Nucleus accumbens (tissue), 56 donors: ENCODE measurements around the gene CALR3.
A peak's percentile ranks its signal among the peaks of the same experiment; 100 is the strongest.
"Not testable (repeated sequence)": the region's sequence is repeated elsewhere in the genome, so short reads cannot be mapped to it uniquely, and the experiment has no call there.

ENCODE experiments used
- DNase-seq, 56 donors: peaks; one replicate each; lab custom pipeline; 2025; lab: John Stamatoyannopoulos, UW

The CALR3 gene, protein sequence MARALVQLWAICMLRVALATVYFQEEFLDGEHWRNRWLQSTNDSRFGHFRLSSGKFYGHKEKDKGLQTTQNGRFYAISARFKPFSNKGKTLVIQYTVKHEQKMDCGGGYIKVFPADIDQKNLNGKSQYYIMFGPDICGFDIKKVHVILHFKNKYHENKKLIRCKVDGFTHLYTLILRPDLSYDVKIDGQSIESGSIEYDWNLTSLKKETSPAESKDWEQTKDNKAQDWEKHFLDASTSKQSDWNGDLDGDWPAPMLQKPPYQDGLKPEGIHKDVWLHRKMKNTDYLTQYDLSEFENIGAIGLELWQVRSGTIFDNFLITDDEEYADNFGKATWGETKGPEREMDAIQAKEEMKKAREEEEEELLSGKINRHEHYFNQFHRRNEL

DNA sequence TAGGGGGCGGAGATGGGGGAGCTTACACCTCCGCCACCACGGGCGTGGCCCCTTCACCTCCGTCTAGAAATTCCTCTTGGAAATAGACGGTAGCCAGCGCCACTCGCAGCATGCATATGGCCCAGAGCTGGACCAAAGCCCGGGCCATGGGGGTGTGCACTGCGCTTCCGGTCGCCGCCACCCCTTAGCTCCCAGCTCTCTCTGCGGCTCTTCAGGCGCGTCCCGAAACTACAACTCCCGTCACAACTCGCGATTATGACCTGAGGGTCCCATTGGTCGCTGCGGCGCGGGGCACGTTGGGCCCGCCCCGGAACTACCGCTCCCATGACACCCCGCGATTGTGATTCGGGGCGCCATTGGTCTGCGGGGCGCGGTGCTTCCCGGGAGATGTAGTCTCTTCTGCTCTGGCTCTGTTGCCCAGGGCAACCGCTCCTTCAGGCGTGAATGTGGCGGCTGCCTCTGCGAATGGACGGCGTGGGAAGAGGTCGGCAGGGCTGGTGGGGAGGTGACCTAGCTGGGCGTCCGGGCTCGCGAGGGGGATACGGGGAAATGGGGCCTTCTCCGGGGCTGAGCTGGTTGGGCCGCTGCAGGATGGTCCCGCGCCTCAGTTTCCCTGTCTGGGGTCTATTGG, at the start of gene CALR3, which contains the start of gene C19orf44:
Gene CALR3, minus strand, starts transcription at position 186 of the 631 bp plus-strand sequence. Its CDS starts 38 bp downstream, at position 148.
Gene C19orf44, plus strand, starts transcription at position 413 of the 631 bp plus-strand sequence. CDS start 4,399 bp downstream, outside the sequence.
- DNase-seq = peak; percentile 85 to 99 (median 97)

DNA sequence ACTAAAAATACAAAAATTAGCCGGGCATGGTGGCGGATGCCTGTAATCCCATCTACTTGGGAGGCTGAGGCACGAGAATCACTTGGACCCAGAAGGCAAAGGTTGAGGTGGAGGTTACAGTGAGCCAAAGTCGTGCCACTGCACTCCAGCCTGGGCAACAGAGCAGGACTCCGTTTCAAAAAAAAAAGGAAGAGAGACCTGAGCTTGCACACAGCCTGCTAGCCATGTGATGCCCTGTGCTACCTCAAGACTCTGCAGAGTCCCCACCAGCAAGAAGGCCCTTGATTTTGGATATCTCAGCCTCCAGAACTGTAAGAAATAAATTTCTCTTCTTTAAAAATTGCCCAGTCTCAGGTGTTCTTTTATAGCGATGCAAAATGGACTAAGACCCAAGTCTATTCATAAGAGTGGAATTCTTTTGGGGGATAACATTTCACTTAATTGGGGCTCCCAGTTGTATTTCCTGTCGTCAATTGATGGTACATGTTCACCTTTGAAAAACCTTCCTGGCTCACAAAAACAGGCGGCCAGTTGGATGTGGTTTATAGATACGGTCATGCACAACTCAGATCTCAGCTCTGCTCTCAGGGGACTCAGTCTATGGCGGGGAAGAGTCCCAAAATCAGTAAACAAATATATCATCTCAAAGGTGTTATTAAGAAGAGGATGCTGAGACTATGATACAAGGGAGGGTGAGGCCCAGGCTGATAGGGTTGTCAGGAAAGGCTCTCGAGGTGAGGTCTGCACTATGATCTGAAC, 48.7 kb upstream of the CALR3 start:
- no peak for DNase-seq

DNA sequence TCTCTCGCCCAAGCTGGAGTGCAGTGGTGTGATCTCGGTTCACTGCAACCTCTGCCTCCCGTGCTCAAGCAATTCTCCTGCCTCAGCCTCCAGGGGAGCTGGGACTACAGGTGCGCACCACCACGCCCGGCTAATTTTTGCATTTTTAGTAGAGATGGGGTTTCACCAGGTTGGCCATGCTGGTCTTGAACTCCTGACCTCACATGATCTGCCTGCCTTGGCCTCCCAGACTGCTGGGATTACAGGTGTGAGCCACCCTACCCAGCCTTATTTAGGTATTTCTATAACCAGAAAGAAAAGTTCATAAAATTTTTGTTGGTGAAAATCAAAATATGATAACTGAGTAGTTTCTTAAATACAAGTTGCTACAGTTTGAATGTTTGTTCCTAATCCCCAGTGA, 47.8 kb upstream of the CALR3 start:
- not testable (repeated sequence) for DNase-seq

DNA sequence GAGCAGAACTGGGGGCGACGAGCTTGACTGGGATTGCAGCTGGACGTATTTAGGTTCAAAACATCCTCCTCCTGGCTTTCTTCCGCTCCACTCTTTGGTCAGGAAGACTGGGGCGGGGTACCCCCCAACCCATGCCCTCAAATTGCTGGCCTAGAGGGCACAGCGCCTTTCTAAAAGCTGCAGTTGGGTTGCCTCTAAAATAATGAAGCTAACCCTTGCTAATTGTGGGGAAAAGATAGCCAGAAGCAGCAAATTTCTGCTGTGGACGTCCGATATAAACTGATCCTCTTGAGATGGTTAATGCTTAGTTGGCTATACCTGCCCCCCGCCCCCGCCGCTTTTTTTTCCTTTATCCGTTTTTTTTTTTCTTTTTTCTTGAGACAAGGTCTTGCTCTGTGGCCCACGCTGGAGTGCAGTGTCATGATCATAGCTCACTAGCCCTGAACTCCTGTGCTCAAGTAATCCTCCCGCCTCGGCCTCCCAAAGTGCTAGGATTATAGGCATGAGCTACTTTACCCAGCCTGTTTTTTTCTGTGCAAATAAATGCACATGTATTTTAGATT, 47.0 kb upstream of the CALR3 start:
- peak in 1 of 56 donors; percentile 28 for DNase-seq

DNA sequence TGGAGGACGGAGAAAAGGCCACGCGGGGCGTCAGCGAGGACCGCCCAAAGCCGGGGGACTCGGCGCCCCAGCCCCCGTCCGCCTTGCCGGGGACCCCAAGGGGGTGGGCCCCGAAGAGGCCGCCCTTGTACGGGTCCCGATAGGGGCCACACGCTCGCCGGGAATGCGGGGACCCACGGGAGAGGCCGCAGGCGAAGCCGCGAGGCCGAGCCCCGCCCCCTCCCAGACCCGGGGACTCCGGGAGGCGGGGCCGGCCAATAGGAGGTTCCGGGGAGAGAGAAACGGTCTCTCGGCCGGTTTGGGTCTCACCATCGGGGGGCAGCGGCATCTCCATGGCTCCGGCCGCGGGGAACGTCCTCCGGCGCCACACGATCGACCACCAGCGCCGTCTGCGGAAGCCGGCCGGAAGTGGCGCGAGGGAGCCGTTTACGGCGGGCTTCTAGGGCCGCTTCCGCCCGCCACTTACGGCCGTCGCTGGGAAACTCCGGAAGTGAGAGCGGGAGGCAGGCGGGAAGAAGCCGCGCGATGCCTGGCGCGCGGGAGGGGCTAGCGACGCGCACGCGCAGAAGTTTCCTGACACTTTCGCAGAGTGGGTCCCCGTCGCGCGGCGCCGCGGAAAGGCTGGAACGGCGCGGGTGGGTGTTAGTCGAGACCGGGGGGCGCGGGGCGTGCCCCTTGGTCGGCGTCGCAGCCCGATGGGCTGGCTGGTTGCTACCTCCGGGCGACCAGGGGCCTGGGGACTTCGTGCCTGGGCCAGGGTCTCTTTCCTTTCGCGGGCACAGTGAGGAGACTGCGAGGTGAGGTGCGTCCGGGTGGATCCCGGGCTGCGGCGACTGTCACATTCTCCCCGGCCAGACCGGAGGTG, 46.3 kb upstream of the CALR3 start, which contains the start of gene CHERP:
Gene CHERP, minus strand, starts transcription at position 393 of the 865 bp plus-strand sequence. Its CDS starts 59 bp downstream, at position 334.
- peak in 55 of 56 donors; percentile 26 to 96 (median 88) for DNase-seq

DNA sequence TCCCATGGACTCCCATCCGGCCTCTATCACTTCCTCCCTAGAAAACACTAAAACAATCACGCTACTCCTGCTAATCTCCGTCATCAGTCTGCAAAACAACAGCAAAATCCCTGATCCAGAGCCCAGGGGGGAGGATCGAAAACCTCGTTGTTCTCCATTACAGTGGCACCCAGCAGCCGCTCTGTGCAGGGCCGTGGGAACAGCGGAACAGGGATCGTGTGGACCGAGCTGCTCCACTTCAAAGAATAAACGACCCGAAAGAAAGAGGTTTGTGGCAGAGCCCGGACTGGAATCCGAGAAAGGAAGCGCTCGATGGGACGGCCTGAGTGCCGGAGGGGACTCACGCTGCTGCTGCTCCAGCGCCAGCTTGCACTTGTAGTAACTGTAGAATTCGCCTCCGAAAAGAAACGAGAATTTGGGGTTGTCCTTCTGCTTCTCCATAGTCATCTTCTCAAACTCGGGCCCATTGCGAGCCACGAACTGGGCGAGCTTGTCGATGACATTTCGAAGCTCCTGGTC, 45.6 kb upstream of the CALR3 start:
- no peak for DNase-seq

DNA sequence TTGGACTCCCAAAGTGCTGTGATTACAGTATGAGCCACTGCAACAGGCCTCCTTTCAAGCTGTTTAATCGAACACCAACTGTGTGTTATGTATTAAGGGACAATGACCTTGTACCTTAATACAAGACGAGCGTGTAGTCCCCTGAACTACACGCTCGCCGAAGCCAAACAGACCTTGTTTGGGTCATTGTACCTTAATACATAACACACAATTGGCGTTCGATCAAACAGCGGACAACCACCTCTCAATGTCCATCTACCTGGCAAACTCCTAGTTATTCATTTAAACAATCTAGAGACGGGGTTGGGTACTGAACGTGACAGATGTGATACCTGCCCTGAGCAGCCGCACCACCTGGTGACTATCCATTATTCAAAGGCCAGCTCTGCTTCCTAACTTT, 45.0 kb upstream of the CALR3 start:
- DNase-seq = no peak

DNA sequence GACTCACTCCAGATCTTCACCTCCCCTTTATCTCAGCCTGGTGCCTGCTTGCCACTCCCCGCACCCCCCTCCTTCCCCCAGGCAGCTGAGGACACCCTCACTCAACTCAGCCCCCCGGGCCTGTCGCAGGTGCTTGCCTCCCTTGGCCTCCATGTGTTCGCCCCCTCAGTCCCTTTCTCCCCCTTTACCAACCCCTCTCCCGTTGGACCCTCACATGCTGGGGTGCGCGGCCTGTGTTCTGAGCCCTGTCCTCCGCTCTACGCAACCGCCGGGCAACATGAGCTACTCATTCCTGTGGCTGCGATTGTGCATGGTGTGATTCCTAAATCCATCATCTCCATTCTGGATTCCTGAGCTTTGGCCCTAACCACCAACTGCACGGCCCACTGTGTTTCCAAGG, 41.1 kb upstream of the CALR3 start:
- no peak for DNase-seq

DNA sequence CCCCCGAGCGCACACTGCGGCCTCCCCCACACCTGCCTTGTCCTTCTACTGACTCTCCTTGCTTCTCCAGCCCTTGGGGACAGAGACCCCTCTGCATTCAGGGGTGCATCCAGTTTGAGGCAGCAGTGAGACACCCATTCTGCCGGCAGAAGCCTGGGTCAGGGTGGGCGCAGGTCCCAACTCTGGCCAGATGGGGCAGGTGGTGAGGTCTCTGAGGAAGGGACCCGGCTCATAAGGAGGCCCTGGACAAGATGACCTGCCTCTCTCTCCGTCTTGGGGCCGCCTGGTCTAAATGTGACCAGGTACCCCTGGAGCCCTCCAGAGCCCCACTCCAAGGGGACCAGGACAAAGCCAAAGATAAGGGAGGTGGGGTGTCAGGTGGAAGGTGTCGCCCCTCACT, 40.2 kb upstream of the CALR3 start:
- DNase-seq = no peak

DNA sequence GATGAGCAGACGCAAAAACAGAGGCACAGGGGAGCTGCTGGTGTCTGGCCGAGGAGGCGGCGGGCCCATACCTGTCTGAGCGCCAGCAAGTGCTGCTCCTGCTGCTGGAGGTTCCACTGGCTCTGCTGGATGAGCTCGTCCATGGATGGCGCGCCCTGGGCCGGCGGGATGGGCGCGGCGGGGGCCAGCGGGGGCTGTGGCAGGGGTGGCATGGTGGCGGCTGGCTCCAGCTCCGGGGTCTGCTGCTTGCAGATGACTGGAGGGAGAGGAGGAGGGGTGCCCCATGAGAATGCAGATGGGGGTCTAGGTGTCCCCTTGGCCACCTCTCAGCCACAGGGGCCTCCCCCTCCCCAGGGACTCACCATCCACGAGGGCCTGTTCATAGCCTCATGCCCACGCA, 39.4 kb upstream of the CALR3 start:
- no peak for DNase-seq

DNA sequence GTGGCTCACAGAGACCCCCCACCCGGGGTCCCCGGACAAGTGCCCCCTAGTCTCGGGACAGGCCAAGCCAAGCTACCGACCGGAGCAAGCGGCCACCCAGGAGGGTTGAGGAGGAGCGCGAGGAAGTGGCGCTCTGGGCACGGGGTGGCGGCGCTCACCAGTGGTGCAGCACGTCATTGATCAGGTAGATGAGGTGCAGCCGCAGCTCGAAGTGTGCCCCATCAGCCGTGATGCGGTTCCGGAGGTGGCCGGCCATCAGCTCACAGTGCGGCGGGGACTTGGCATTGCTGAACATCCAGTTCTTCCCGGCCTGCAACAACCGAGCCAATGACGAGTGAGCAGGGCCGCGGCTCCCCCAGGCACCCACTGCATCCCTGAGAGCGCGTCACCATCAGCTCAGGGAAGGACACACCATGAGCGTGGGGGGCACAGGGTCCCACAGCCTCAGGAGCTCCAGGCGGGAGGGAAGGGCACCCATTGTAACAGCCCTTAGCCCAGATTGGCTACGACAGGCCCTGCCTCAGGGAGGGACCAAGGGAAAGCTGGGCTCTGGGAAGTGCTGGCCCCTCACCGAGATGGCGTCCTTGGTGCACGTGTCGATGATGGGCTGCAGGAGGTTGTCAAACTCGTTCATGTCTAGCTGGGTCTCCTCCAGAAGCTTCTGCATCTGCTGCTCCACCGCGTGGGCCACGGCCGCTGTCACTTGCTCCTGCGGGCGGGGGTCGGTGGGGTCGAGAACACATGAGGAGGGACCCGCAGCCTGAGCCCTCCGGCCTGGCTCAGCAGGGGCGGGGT, 36.7 kb upstream of the CALR3 start:
- no peak for DNase-seq

DNA sequence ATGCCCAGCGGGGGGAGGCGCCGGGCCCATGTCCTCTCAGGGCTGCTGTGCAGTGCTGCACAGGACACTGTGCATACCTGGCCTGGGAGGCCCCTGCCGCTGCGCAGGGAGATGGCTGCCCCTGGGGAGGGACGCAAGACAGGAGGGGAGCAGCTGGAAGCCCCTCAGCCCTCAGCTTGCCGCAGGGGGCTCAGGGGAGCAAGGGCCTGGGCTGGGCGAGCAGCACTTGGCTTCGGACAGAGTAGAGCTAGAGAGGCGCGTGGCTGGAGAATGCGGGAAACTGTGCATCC, 35.4 kb upstream of the CALR3 start:
- DNase-seq = no peak

DNA sequence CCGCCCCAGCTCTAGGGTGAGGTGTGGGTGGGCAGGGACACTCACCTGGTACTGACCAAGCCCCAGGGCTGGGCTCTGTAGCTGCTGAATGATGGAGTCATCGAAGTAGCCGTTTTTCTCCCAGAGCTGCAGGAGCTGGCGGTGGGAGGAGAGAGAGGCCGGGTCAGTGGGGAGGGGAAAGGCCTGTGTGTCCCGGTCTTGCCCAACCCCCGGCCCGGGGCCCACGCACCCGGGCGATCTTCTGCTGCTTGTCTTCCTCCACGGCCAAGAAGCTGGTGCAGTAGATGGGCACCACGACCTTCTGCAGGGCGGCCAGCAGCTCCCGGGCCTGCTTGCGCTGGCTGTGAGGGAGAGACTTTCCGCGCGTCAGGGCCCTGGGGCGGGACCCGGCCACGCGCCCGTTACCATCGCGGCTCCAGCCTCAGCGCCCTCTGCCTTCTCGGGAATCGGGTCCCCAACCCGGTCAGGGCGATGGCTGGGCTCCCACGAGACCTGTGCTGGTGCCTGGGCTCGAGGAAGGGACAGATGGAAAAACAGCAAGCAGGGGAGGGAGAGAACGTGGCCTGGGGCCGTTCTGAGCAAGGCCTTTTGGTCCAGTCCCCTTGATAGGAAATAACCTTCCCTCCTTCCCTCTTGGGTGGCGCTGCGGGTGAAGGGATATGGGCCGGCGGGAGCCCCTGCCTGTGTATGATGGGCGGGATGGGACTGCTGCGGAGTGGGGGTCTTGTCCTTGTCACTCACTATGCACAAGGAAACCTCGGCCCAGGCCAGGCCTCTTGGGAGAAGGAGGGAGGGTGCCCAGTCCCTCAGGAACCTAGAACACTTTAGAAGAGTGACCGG, 34.8 kb upstream of the CALR3 start:
- DNase-seq = no peak

DNA sequence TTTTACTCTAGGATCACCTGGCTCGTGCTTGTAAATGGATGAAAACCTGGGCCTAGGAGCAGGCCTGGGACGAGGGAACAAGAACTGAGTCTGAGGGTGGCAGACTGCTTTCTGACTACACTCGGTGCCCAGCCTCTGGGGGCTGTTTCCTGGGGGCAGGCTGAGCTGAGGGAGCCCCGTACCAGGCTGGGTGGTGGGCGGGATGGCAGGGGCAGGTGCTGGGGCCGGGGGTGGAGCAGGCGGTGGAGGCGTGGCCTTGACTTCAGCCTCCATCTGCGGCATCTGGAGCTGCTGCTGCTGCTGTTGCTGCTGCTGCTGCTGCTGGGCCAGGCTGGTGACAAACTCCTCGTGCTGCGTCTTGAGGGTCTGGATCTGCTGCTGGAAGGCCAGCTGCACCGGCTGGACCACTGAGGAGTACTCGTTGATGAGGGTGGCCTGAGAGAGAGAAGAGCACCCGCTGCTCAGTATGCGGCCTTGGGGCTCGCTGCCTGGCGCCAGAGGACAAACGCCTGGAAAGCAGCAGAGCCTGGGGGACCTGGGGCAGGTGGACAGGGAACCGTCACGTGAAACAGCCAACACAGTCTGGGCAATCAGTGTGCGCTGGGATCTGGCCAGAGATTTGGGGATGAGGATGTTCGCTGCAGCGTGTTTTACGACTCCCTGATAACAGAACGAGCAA, 33.6 kb upstream of the CALR3 start:
- no peak for DNase-seq

DNA sequence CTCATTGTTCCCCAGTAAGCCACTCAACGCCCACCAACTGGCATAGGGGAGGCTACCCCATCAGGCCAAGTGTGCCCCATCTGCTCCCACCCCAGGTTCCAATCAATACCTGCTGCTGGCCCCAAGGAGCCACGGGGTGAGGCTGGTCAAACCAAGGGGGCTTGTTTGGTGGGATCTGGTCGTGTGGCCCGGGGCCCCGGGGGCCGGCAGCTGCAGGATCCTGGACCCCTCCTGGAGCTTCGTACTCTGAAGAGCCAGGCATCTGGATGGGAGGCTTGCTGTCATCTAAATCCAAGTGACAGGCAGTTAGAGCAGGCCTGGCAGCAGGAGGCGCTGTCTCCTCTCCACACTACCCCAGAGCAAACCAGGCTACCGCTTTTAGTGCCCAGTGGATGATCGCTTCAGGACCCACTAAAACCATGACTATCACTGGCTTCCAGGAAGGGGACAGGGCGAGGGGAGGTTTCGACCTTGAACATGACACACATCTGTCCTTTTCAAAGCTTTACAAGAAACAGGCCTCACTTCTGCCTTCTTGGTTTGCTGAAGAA, 32.1 kb upstream of the CALR3 start:
- no peak for DNase-seq

DNA sequence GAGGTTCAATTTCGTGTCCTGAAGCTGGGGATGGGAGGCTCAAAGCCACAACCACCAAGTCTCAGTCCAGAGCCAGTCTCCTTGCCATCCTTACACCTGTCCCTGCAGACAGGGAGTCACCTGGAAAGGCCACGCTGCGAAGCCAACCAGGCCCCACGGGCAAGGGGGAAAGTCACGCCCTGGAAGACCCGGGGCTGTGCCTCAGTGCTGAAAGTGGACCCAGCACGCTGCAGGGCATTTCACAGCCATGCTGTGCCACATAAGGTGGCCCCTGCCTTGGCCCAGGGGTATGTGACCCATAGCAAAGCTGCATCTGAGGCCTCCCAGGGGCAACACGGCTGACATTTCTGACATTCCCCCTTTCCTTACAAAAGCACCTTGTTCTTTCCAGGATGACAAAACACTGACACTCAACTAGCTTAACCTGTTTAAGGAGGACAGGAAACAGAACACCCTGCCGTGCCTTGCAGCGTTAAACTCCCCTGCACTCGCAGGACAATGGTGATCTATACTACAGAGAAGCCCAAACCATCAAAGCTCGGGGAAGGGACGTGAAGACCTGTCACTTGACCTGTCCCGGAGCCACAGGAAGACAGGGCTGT, 31.5 kb upstream of the CALR3 start:
- DNase-seq = no peak
